B cell (primary cell): ENCODE results near the gene WFDC9. TPM values are rescaled to one million over a fixed set of nuclear protein-coding genes. Genes with fewer than 3 reads are reported as not detected.

Source experiments
- ATAC-seq: fragments of 200-7000 bp; cut with Tn5 transposase; one replicate; pipeline ENCODE4 v1.10.0; 2021; ENCODE audit warnings: low read depth, mild to moderate bottlenecking, moderate number of reproducible peaks, moderate library complexity
- CTCF ChIA-PET: fragments of 350-600 bp; sonication (Branson Sonifier 250); formaldehyde crosslinking; loops from one replicate; lab custom pipeline; 2021; ENCODE audit warnings: antibody characterized with exemption, inconsistent platforms; lab: Charles Lee
- POLR2A ChIA-PET: fragments of 350-600 bp; sonication (Branson Sonifier 250); formaldehyde crosslinking; loops from one replicate; lab custom pipeline; 2021; ENCODE audit warnings: antibody characterized with exemption; lab: Charles Lee
- DNase-seq: peaks from one replicate; pipeline ENCODE4 v3.0.0; 2013
- H2AFZ ChIP-seq: 2 replicates; pipeline ENCODE4 v1.6.1; 2012; ENCODE audit warnings: mild to moderate bottlenecking, low read depth, low read length; ENCODE audit not compliant: insufficient read depth, poor library complexity, severe bottlenecking
- H3K27ac ChIP-seq, 2 donors: 1 replicate in 1 of 2; 2 replicates in 1 of 2; pipeline ENCODE4 v1.5.1; 2012 to 2013; ENCODE audit warnings: low read length in 2 of 2, mild to moderate bottlenecking in 2 of 2, moderate library complexity in 1 of 2
- H3K27me3 ChIP-seq, 4 experiments: fragments of 200-600 bp in 1 of 4; sonication (generic) in 1 of 4; replicated peaks in 1 of 4; 1 replicate in 2 of 4; 2 replicates in 2 of 4; pipeline versions ENCODE4 v1.6.1 to v1.7.0; 2013 to 2016; ENCODE audit warnings: low read length in 3 of 4, mild to moderate bottlenecking in 2 of 4, mixed read lengths in 1 of 4, moderate library complexity in 1 of 4; ENCODE audit not compliant: insufficient read depth in 4 of 4, control insufficient read depth in 3 of 4; ENCODE audit errors: control extremely low read depth in 1 of 4
- H3K36me3 ChIP-seq, 2 experiments: replicated peaks in 1 of 2; 1 replicate in 1 of 2; 2 replicates in 1 of 2; pipeline versions ENCODE4 v1.6.1 to v1.7.1; 2013; ENCODE audit warnings: low read length in 1 of 2; ENCODE audit not compliant: insufficient read depth in 2 of 2, control insufficient read depth in 1 of 2; ENCODE audit errors: control extremely low read depth in 1 of 2, extremely low read depth in 1 of 2
- H3K4me1 ChIP-seq, 2 donors: fragments of 200-600 bp in 1 of 2; sonication (generic) in 1 of 2; 1 replicate in 1 of 2; 2 replicates in 1 of 2; pipeline versions ENCODE4 v1.5.1 to v1.6.1; 2013 to 2017; ENCODE audit warnings: low read length in 2 of 2; ENCODE audit not compliant: control insufficient read depth in 2 of 2, insufficient read depth in 2 of 2
- H3K4me2 ChIP-seq: replicated peaks from 2 replicates; pipeline ENCODE3; 2012; ENCODE audit warnings: mild to moderate bottlenecking, low read depth, low read length; ENCODE audit not compliant: poor library complexity, severe bottlenecking
- H3K4me3 ChIP-seq, 5 experiments: fragments of 200-600 bp in 1 of 5; sonication (generic) in 1 of 5; 1 replicate in 3 of 5; 2 replicates in 2 of 5; pipeline versions ENCODE4 v1.5.1 to v1.7.0; 2011 to 2016; ENCODE audit warnings: low read length in 4 of 5, mild to moderate bottlenecking in 4 of 5, low read depth in 2 of 5, control low read depth in 1 of 5, moderate library complexity in 1 of 5; ENCODE audit not compliant: insufficient read depth in 1 of 5; ENCODE audit errors: control extremely low read depth in 1 of 5, extremely low read depth in 1 of 5
- H3K79me2 ChIP-seq: fragments of 200-600 bp; sonication (generic); one replicate; pipeline ENCODE4 v1.6.0; 2016; ENCODE audit warnings: low read length; ENCODE audit not compliant: control insufficient read depth, insufficient read depth
- H3K9ac ChIP-seq: fragments of 200-600 bp; sonication (generic); 2 replicates; pipeline ENCODE4 v1.6.1; 2017; ENCODE audit warnings: mild to moderate bottlenecking, low read length, moderate library complexity
- H3K9me3 ChIP-seq, 3 donors: one replicate each; pipeline versions ENCODE4 v1.6.1 to v1.7.1; 2013; ENCODE audit warnings: low read length in 2 of 3; ENCODE audit not compliant: control insufficient read depth in 2 of 3, insufficient read depth in 1 of 3; ENCODE audit errors: control extremely low read depth in 1 of 3
- H4K20me1 ChIP-seq: 2 replicates; pipeline ENCODE4 v1.6.0; 2012; ENCODE audit warnings: mild to moderate bottlenecking, low read length; ENCODE audit not compliant: insufficient read depth, control insufficient read depth, poor library complexity, severe bottlenecking
- H3K27ac Mint-ChIP-seq: one replicate; pipeline ENCODE4 v1.8.0; 2021; ENCODE audit warnings: mixed read lengths
- H3K27me3 Mint-ChIP-seq: one replicate; pipeline ENCODE4 v1.8.0; 2021; ENCODE audit warnings: mixed read lengths
- H3K4me1 Mint-ChIP-seq: one replicate; pipeline ENCODE4 v1.8.0; 2021; ENCODE audit warnings: mixed read lengths
- H3K4me3 Mint-ChIP-seq: one replicate; pipeline ENCODE4 v1.8.0; 2021; ENCODE audit warnings: mixed read lengths
- H3K9me3 Mint-ChIP-seq: one replicate; pipeline ENCODE4 v1.8.0; 2022; ENCODE audit warnings: mixed read lengths; ENCODE audit not compliant: insufficient read depth
- CTCF ChIP-seq: fragments of 200-600 bp; IDR thresholded peaks from one replicate; pipeline ENCODE4 v1.8.0; 2022; ENCODE audit warnings: antibody characterized with exemption, mild to moderate bottlenecking
- EZH2 ChIP-seq: IDR thresholded peaks from 2 replicates; pipeline ENCODE4 v1.6.1; 2012; ENCODE audit warnings: borderline replicate concordance, low read depth, mild to moderate bottlenecking, moderate library complexity, low read length; ENCODE audit not compliant: insufficient read depth, poor library complexity, severe bottlenecking
- WGBS: methylation state at CpG from one replicate; pipeline ENCODE4 v1.1.5; 2013; ENCODE audit warnings: missing lambda C conversion rate; ENCODE audit not compliant: insufficient coverage; 5-methylcytosine and 5-hydroxymethylcytosine counted together
- intact Hi-C: fragments of 100-400 bp; cut with micrococcal nuclease; formaldehyde crosslinking; loops from one replicate; pipeline ENCODE4 v1.10.0; 2022
- polyA plus RNA-seq: library from polyadenylated mRNA; depleted of rRNA; stranded (reverse); fragments of >200 nt; gene quantifications from 2 replicates; pipeline ENCODE4 v1.2.3, GENCODE V29; 2012
- total RNA-seq, 2 donors: library from RNA; stranded (reverse); fragments of 120-200 nt in 1 of 2; gene quantifications; 1 replicate in 1 of 2; 2 replicates in 1 of 2; pipeline versions ENCODE4 v1.2.3 to v1.2.4, GENCODE V29; 2013 to 2022

WFDC9 gene
- total and polyA plus RNA-seq, 2 donors (not counting 1 experiment from before 2014, with no cell fraction given): not detected

GRCh38 chr20:45595235-45595634 is 35.8 kb downstream of the WFDC9 start:
- Histone ChIP-seq H3K4me3 (no peak overlapping the region), H3K4me1 (no peaks in the 10 kb centered on the region), H3K27me3 (peaks cover 0 to 12% (median 9%) of the 10 kb centered on the region in 4 experiments), H4K20me1 (no peaks in the 10 kb centered on the region), H3K4me2 (no peak overlapping the region), H2AFZ (no peak overlapping the region), H3K9me3 (no peaks in the 10 kb centered on the region), H3K27ac (no peak overlapping the region), H3K9ac (no peak overlapping the region), H3K79me2 (no peaks in the 10 kb centered on the region), H3K36me3 (no peaks in the 10 kb centered on the region)
- 100% methylated on average over 1 of the region's 1 CpG for WGBS
- H3K27me3 Mint-ChIP-seq: peaks cover 44% of the 10 kb centered on the region
- ATAC-seq (no peak), DNase-seq (no peak)
- ChIA-PET CTCF (interaction anchor here (1.7 to 3.7 kb wide), 2 partner anchors 170 to 175 kb away, joined by 4 to 35 read pairs; no protein-coding TSS in a partner anchor), POLR2A (no interaction called here)
- H3K4me1 Mint-ChIP-seq: no peaks in the 10 kb centered on the region
- H3K4me3 Mint-ChIP-seq: no peak overlapping the region
- intact Hi-C loops: no loop called here
- no peak overlapping the region for H3K27ac Mint-ChIP-seq
- TF ChIP-seq CTCF: no peak
- TF ChIP-seq EZH2: no peak
- H3K9me3 Mint-ChIP-seq: no peaks in the 10 kb centered on the region

GRCh38 chr20:45593498-45593897 is 37.6 kb downstream of the WFDC9 start:
- ATAC-seq: no peak
- POLR2A ChIA-PET: no interaction called here

More at GRCh38 chr20:45593498-45593897, 37.6 kb downstream of the WFDC9 start:
- no CpG with 5 or more reads among the region's 1 CpG for WGBS
- no peak for DNase-seq
- H3K36me3 ChIP-seq: no peaks in the 10 kb centered on the region
- Mint-ChIP-seq H3K27ac (no peak overlapping the region), H3K4me1 (no peaks in the 10 kb centered on the region), H3K27me3 (peaks cover 39% of the 10 kb centered on the region), H3K4me3 (no peak overlapping the region), H3K9me3 (no peaks in the 10 kb centered on the region)
- H3K9ac ChIP-seq: no peak overlapping the region
- H3K4me1 ChIP-seq: no peaks in the 10 kb centered on the region
- intact Hi-C loops: no loop called here
- TF ChIP-seq CTCF: no peak
- TF ChIP-seq EZH2: no peak
- no peaks in the 10 kb centered on the region for H3K9me3 ChIP-seq
- CTCF ChIA-PET: interaction anchor here (0.7 to 3.7 kb wide), 4 partner anchors 36 to 177 kb away, joined by 3 to 35 read pairs (median 4); partner anchors contain the start of gene WFDC10A
- no peak overlapping the region for H3K4me3 ChIP-seq
- H3K27me3 ChIP-seq: peaks cover 0 to 11% (median 8%) of the 10 kb centered on the region in 4 experiments
- H3K79me2 ChIP-seq: no peaks in the 10 kb centered on the region
- no peak overlapping the region for H3K27ac ChIP-seq
- H3K4me2 ChIP-seq: no peak overlapping the region
- no peaks in the 10 kb centered on the region for H4K20me1 ChIP-seq
- H2AFZ ChIP-seq: no peak overlapping the region
